HG03565 (cell line): ENCODE data around the gene EFNA3.
"Not testable (repeated sequence)": the region's sequence is repeated elsewhere in the genome, so short reads cannot be mapped to it uniquely, and the experiment has no call there.

Source experiments
- ATAC-seq: cut with Tn5 transposase; IDR thresholded peaks from one replicate; pipeline ENCODE4 v1.9.1; 2021; ENCODE audit warnings: mild to moderate bottlenecking, moderate library complexity; ENCODE audit not compliant: unreplicated experiment

EFNA3 gene

DNA sequence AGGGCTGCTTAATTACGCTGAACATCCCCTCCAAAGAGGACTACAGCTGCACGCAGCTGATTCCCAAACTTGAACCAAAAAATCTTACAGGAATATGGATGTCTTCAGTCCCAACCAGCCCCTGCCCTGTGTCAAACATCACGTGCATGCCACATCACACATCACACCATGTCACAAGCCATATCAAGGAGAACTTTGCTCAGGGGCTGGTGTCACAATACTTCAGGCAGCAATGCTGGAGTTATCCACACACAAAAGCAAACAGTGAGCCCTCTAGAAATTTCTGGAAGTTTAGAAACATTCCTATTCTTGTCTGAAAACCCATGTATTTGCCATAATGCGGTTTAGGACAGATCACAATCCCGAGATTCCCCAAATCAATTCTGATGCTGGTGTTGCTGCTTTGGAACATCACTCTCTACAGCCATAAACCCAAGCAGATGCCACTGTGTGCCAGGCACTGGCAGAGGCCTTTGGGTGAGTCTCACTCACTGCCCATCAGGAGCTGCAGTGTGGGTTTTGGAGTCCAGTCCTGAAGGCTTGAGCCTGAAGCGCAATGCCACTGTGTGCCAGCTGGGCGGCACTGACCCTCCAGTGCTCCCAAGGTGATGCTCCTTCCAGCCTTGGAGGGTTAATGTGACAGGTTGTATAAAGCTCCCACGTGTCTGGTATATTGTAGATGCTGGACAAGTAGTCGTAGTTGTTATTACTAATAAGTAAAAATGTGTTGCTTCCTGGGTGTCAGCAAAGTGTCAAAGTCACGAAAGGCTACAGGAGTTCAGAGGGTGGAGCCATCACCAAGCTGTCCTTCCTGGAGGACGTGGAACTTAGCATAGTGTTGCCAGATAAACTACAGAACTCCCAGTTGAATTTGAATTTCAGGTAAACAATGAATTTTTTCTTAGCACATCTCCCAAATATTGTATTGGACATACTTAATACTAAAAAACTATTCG, 28.9 kb downstream of the EFNA3 start:
- ATAC-seq = no peak

DNA sequence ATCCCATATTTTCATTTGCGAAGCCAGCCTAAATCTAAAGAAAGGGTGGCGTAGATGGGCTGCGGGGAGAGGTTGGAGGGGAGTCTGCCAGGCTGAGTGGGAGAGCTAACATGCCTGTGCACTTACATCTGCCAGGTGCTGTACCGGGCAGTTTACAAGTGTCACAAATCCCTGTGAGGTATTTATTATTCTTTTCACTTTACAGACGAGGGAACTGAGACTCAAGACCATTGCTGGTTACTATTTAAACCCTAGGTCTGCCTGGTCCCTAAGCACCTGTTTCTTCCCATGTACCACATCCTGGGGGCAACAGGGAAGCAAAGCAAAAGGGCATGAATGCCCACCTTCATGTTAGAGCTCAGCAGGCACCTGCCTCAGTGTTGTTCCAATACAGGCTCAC, 29.7 kb downstream of the EFNA3 start:
- ATAC-seq = no peak

DNA sequence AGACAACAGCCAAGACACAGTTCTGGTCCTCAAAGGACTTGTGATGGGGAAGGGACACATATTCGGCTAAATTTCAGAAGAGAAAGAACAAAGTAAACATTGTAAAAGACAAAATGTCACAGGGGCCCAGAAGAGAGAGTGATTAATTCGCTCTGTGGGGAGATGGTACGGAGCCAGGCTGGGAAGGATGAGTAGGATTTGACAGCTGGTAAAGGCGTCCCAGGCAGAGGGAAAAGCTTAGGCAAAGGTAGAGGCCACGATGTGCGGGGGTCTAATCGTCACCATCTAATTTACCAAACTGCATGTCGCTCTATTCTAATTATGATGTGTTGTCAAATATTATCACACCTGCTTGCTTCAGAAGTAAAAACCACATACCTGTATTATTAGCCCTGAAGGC, 31.7 kb downstream of the EFNA3 start:
- ATAC-seq = no peak

DNA sequence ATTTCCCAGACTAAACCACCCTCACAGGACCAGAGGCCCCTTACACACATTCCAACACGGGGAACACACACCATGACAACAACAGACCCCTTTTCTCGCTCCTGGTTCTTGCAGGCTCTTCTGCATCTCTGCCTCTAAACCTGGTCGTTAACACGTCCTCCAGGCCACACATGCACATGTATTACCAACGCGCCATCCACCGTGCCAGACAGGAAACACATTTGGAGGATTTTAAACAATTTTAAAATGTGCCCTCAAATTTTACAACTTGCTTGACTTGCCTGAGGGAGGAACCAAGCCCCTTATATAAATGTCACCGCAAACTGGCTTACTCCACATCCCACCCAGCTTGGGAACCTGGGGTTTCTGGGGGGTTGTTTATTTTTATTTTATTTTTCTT, 32.2 kb downstream of the EFNA3 start:
- ATAC-seq = no peak

DNA sequence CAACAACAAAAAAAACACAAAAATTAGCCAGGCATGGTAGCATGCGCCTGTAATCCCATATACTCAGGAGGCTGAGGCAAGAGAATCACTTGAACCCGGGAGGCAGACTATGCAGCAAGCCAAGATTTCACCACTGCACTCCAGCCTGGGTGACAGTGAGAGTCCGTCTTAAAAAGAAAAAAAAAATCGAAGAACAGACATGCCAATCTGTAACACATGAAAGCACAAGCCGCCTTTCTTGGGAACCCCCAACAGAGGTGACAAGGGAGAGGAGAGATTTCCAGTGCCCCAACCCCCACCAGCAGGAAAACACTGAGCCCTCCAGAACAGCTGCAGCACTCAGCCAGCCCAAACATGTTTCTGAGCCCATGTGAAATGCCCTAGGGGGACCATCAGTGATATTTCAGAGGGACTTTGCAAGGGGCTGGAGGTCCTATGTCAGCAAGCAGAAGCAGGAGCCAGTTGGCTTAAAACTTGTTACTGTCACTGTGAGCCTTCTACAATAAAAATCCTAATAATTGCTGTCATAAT, 34.9 kb downstream of the EFNA3 start:
- ATAC-seq = no peak

DNA sequence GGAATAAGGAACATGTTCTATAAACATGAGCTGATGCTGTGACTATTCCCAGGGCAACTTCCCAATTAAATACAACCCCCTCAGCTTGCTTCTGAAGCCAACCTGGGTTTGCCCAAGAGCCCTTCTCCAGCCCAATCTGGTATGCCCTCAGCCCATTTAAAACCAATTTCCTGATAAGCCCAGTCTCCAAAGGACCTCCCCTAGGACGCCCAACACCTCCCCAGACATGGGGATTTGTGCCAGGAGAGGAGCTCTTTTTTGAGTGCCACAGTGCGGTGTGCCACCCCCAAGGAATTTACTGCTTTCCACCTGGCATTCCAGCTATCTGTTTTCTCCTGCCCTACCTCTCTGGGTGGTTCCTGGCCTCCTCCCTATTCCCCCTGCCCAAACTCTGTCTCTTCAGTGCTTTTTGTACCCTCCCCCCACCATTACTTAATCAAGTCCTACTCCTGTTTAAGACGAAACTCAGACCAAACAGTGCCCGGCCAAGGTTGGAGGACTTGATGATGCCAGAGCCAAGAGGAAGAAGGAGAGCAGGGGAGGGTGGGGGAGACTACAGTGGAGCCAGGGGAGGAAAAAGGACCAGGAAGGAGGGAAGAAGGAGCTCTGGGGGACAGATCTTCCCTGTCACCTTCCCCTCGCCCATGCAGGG, 37.6 kb downstream of the EFNA3 start:
- no peak for ATAC-seq

DNA sequence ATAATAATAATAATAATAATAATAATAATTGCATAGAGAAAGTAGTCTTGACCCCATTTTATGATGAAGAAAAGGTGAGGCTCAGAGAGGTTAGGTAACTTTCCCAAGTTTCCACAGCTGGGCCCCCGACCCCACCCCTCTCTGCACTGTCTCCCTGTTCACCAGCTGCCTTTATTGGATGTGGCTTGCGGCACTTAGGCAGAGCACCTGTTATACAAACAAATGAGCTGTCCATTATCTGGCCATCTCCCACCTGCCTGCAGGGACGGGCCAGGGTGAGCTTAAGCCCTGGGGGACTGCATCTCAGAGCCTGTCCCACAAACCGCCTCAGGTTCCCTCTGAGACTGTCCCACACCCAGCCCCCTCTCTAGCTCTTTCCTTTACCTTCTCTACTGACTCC, 39.0 kb downstream of the EFNA3 start:
- no peak for ATAC-seq

DNA sequence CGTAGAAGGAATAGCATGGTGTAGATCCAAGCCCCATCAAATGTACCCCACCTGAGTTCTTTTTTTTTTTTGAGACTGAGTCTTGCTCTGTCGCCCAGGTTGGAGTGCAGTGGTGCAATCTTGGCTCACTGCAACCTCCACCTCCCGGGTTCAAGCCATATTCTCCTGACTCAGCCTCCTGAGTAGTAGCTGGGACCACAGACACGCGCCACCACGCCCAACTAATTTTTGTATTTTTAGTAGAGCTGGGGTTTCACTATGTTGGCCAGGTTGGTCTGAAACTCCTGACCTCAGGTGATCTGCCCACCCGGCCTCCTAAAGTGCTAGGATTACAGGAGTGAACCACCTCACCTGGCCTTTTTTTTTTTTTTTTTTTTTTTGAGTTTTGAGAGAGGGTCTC, 39.5 kb downstream of the EFNA3 start:
- not testable (repeated sequence) for ATAC-seq

DNA sequence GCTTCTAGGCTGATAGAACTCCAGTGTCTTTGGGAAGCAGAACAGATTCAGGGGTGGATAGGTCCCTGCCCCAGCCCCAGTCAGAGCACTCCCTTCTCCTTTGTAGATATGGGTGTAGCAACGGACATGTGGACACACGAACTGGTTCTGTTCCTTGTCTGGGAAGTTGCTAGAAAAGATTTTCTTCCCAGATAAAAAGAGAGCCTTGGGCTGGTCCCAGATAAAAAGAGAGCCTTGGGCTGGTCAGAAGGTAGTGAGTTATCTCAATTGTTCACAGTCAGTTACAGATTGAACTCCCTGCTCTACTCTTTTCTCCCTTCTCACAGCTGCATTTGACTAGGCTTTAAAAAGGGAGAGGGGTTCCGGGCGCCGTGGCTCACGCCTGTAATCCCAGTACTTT, 41.6 kb downstream of the EFNA3 start:
- ATAC-seq = no peak

DNA sequence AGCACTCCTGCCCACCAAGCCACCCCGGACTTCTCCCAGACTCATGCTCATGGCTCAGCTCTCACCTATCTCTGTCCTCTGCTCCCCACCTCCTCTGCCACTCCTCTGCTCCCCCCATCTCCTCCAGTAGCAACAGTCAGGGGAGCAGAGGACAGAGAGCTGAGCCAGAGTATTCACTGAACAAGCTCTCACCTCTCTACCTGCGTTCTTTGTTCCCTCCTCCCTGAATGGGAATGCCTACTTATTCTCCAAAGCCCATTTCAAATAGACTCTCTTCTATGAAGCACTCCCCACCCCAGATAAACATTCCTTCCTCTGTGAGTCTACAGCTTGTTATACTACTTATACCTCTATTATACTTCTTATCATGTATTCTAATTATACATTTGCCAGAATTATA, 42.6 kb downstream of the EFNA3 start:
- no peak for ATAC-seq

DNA sequence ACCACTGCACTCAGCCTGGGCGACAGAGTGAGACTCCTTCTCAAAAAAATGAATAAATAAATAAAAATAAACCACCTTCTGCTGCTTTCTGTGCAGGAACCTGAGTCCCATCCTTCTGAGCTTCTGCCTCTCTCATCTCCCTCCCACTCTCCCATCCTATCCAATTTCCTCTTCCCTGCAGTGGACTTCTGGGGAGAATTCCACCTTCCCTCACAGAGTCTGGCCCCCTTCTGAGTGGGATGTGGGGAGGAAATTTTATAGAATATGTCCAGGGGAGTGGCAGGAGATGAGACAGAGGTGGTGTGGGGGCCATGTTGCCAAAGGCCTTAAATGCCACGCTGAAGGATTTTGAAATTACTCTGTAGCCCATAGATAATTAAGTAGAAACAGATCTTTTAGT, 43.7 kb downstream of the EFNA3 start:
- no peak for ATAC-seq

DNA sequence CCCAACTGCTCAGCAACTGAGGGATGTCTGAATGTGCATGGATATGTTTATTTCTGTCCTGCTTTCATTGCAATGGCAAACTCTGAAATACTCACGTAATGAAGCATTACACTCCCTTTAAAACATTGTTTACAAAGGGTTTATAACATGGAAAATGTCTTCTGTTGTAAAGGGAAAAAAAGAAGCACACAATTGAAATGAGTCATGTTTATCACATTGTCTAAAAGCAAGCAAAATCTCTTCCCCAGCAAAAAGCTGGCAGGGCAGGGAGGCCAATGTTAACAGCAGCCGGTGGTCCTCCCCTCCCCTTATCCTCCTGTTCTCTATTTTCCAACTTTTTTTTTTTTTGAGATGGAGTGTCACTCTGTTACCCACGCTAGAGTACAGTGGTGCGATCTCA, 45.2 kb downstream of the EFNA3 start:
- no peak for ATAC-seq

DNA sequence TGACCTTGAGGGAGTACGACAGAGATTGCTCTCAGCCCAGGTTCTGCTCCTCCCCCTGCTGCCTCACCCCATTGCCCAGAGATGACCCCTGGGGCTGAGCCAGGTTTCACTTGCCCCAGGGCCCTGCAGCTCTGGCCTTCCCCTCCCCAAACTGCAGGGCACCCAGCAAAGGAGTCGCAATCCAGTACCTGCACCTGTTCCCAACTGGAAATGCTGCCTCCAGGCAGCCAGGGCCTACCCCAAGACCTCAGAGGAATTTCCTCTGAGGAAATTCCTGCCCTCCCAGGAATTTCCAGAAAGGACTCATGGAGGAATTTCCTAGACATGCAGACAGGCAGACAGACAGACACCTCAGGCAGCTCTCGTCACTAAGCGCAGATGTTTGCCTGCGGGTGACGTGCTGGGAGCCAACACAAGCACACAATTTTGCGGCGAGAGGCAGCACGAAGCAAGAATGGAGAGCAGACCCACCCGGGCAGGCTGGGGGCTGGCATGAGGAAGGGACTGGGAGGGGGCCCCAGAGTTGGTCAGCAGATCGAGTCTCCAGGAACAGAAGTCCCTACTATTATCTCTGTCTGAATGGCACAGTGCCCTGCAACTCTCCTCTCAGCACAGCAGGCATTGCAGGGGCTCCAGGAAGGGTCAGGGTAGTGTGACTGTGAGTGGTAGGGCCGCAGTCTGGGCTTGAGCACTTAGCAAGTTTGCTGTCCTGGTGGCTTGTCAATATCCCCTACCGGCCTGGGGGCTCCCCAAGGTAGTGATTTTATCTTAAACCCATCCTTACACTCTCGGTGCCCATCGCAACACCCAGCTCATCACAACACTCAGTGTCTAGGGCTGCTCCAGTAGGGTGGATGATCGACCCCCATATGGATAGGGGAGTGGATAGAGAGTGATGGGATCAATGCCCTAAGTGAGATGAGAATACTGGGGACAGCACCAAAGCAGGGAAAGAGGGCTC, 46.1 kb downstream of the EFNA3 start:
- no peak for ATAC-seq

DNA sequence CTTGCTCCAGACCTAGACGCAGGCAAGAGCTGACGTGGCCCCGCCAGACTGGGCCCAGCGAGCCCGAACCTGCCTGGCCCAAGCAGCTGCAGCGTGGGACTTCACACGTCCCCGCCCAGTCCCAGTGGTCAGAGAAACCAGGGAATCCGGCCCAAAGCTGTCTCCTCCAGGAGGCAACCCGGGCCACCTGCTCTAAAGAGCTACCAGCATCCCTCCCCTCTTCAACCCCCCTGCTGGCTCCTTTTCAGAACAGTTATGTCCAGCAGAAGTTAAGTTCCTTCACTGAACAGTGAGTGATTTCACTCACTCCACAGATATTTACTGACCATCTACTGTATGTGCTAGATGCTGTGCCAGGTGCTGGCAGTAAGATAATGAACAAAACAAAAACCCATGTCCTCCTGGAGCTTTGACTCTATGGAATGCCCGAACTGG, 46.9 kb downstream of the EFNA3 start:
- no peak for ATAC-seq

DNA sequence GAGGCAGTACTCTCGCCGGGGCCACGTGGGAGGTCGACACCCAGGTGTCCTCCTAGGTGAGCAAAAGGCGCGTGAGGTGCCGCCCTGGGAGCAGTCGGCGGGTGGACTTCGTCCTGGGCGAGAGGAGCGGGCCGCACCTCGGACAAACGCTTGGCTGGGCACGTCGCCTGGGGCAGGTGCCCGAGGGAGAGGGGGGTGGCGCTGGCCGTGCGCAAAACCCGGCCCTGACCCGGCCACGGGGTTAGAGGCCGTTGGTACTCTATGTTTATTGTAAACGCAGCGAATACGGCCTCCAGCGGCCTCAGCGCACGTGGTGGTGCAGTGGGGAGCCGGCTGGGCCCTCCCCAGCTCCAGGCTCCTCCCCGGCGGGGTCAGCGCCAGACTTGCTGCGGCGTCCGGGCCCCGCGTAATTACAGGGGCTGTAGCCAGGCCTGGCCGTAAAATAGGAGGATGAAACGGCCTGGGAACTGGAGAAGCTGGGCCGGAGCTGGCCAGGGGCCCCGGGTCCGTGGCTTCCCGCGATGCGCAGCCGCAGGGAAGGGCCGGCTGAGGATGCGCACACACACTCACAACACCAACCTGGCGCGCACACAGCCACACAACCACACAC, 47.4 kb downstream of the EFNA3 start:
- ATAC-seq = no peak

DNA sequence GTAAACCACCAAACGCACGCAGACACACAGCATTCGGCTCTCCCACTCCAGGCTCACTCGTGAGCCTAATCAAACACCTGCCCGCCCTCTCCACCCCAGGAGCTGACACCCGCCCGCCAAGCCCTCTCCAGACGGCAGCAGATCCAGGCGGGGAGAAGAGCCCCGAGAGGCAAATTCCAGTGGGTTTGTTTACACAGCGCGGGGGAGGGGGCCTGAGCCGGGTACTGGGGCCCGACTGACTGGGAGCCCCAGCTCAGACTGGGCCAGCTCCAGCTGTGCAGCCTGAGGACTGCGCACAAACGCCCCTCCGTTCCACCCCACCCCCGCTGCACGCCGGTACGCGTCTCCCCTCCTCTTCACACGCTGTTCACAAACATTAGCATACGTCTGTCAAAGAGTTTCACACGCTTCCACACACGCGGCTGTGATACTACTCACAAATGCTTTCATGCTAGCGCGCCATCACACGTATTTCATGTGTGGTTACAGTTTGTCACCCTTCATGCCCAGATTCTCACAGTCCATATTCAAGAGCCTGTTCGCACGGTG, 48.0 kb downstream of the EFNA3 start:
- ATAC-seq = no peak

DNA sequence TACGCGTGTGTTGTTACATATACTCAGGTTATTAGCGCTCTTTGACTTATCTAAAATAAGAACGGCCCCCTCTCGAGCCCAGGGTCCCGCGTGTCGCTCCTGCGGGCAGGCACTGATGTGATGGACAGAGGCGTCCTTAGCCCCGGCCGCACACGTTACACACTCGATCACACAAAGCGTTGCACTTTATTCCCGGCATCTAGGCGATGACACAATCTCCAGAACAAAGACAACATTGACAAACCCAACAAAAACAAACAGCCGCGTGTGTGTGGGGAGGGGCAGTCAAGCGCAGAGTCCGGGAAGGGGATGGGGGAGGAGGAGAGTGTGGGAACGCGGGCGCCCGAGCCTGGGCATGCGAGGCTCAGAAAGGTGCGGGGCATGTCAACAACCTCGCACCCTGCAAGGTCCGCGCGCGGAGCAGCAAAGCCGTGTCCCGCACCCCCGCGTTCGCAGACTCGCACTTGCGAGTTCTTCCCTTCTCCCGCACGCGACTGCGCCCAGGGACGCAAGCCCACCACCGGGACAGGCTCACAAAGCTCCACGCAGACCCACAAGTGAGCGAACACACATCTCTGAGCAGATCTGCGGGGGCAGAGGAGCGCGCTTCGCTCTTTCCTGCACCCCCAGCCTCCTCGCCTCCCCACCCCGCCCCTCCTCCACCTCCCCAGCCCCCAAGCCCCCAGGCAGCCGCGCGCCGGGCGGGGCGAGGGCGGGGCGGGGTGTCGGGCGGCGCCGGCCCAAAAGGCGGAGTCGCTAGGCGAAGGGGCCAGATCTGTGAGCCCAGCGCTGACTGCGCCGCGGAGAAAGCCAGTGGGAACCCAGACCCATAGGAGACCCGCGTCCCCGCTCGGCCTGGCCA, 48.7 kb downstream of the EFNA3 start, which contains the start of gene EFNA1:
Gene EFNA1 (plus strand): TSS at position 772 of the 862 bp plus-strand sequence. CDS start 102 bp downstream, outside the sequence.
- no peak for ATAC-seq

DNA sequence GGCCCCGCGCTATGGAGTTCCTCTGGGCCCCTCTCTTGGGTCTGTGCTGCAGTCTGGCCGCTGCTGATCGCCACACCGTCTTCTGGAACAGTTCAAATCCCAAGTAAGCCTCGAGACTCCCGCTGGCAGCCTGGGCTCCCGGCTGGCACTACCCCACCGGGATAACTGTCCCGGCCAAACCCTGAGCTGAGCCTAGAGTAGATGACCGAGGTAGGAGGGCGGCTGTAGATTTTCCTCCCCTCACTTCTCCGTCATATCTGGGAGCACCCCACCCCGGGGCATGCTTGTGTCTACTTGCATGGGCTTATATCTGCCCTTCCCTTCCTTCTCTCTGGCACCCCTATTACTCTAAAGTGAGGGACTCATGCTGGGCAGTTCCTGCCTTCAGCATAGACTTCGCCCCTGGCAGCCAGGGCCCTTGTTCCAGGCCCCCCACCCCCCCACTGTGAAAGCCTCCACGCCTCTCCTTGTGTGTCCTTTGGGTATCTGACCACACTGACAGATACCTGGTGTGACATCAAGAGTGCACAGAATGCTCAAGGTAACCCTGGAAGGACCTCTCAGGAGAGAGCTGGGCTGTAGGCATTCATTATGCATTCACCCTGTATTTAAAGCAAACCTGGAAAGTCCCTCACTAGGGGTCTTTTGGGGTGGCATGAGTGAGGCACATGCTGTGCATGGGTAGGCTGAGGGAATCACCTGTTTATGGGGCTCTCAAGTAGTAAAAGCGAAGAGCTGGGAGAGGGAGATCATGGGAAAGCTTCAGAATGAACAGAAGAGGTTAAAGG, 49.5 kb downstream of the EFNA3 start:
- ATAC-seq = no peak
